SK-N-SH (cell line): Measurements from ENCODE around the gene UPK1B. TPM values are rescaled to one million over a fixed set of nuclear protein-coding genes. Genes with fewer than 3 reads are reported as not detected.

ENCODE experiments used
- CTCF ChIA-PET: fragments of 300-600, 350-600 bp; formaldehyde crosslinking; extraction: SDS; loops from one replicate; lab custom pipeline; 2021; lab: Yijun Ruan, JAX
- POLR2A ChIA-PET: fragments of 350-600 bp; sonication (Branson Sonifier 250); formaldehyde crosslinking; extraction: SDS; loops from one replicate; lab custom pipeline; 2020; ENCODE audit warnings: antibody characterized with exemption, inconsistent platforms; lab: Yijun Ruan, JAX
- DNase-seq: peaks from one replicate; pipeline ENCODE4 v3.0.0; 2012
- H2AFZ ChIP-seq: fragments of 200-600 bp; sonication (generic); 2 replicates; pipeline ENCODE4 v1.8.1; 2016; ENCODE audit warnings: antibody characterized with exemption, mild to moderate bottlenecking, low read depth
- H3F3A ChIP-seq: fragments of 200-600 bp; sonication (generic); replicated peaks from 2 replicates; pipeline ENCODE3; 2016; ENCODE audit warnings: antibody characterized with exemption, mild to moderate bottlenecking; ENCODE audit not compliant: insufficient read depth
- H3K27ac ChIP-seq, 2 experiments: fragments of 200-500 bp in 1 of 2; fragments of 200-600 bp in 1 of 2; sonication (Bioruptor generic) in 1 of 2; sonication (generic), shearing (Covaris generic) in 1 of 2; 2 replicates each; pipeline versions ENCODE4 v1.5.1 to v1.6.1; 2014 to 2016; ENCODE audit warnings: low read depth in 2 of 2, inconsistent platforms in 1 of 2, low read length in 1 of 2, mild to moderate bottlenecking in 1 of 2, mixed read lengths in 1 of 2
- H3K27me3 ChIP-seq: fragments of 200-600 bp; sonication (generic), shearing (Covaris generic); 2 replicates; pipeline ENCODE4 v1.6.1; 2016; ENCODE audit warnings: mixed run types; ENCODE audit not compliant: insufficient read depth
- H3K36me3 ChIP-seq, 2 experiments: fragments of 200-500 bp in 1 of 2; fragments of 200-600 bp in 1 of 2; sonication (Bioruptor generic) in 1 of 2; sonication (generic) in 1 of 2; replicated peaks in 1 of 2; 2 replicates each; pipeline versions ENCODE3 to v1.5.1; 2014 to 2016; ENCODE audit warnings: low read length in 1 of 2, mild to moderate bottlenecking in 1 of 2; ENCODE audit not compliant: insufficient read depth in 2 of 2, control insufficient read depth in 1 of 2
- H3K4me1 ChIP-seq, 2 experiments: fragments of 200-500 bp in 1 of 2; fragments of 200-600 bp in 1 of 2; sonication (Bioruptor generic) in 1 of 2; sonication (generic), shearing (Covaris generic) in 1 of 2; 2 replicates each; pipeline versions ENCODE4 v1.5.1 to v1.6.1; 2014 to 2016; ENCODE audit warnings: low read depth in 1 of 2, low read length in 1 of 2, mixed run types in 1 of 2; ENCODE audit not compliant: insufficient read depth in 2 of 2, control insufficient read depth in 1 of 2
- H3K4me2 ChIP-seq: fragments of 200-600 bp; sonication (generic), shearing (Covaris generic); 2 replicates; pipeline ENCODE4 v1.6.1; 2017; ENCODE audit warnings: mixed run types
- H3K4me3 ChIP-seq, 2 experiments: fragments of 200-500 bp in 1 of 2; fragments of 200-600 bp in 1 of 2; sonication (Bioruptor generic) in 1 of 2; sonication (generic), shearing (Covaris generic) in 1 of 2; 2 replicates each; pipeline versions ENCODE4 v1.5.1 to v1.8.1; 2014 to 2016; ENCODE audit warnings: low read depth in 2 of 2, inconsistent platforms in 1 of 2, low read length in 1 of 2, mild to moderate bottlenecking in 1 of 2, mixed read lengths in 1 of 2, moderate library complexity in 1 of 2
- H3K79me2 ChIP-seq: fragments of 200-600 bp; sonication (generic); 2 replicates; pipeline ENCODE4 v1.8.1; 2017; ENCODE audit warnings: mild to moderate bottlenecking; ENCODE audit not compliant: insufficient read depth
- H3K9ac ChIP-seq: fragments of 200-600 bp; sonication (generic); 2 replicates; pipeline ENCODE4 v1.6.1; 2017; ENCODE audit warnings: mixed run types
- H3K9me2 ChIP-seq: fragments of 200-600 bp; sonication (generic); 2 replicates; pipeline ENCODE4 v1.6.1; 2017; ENCODE audit warnings: mixed run types
- H3K9me3 ChIP-seq: fragments of 200-600 bp; sonication (generic); 2 replicates; pipeline ENCODE4 v1.6.1; 2017; ENCODE audit warnings: mixed run types, mild to moderate bottlenecking, moderate library complexity
- H4K20me1 ChIP-seq: fragments of 200-600 bp; sonication (generic); 2 replicates; pipeline ENCODE4 v1.6.1; 2017; ENCODE audit warnings: mild to moderate bottlenecking, mixed run types; ENCODE audit not compliant: insufficient read depth
- ELF1 ChIP-seq: IDR thresholded peaks from 2 replicates; pipeline ENCODE4 v1.4.0; 2012
- EP300 ChIP-seq, 2 experiments: IDR thresholded peaks; 2 replicates each; pipeline versions ENCODE4 v1.4.0 to v1.6.1; 2012; ENCODE audit warnings: borderline replicate concordance in 1 of 2, low read depth in 1 of 2, low read length in 1 of 2
- FOSL2 ChIP-seq: IDR thresholded peaks from 2 replicates; pipeline ENCODE4 v1.4.0; 2012; ENCODE audit warnings: low read depth, mild to moderate bottlenecking, moderate library complexity, borderline replicate concordance
- FOXM1 ChIP-seq: IDR thresholded peaks from 2 replicates; pipeline ENCODE4 v1.4.0; 2012; ENCODE audit warnings: low read depth, mild to moderate bottlenecking
- POLR2AphosphoS5 ChIP-seq: IDR thresholded peaks from 2 replicates; pipeline ENCODE4 v1.6.1; 2012; ENCODE audit warnings: low read depth, low read length
- RAD21 ChIP-seq: IDR thresholded peaks from 2 replicates; pipeline ENCODE4 v1.6.1; 2012; ENCODE audit warnings: mild to moderate bottlenecking, low read length
- RXRA ChIP-seq: IDR thresholded peaks from 2 replicates; pipeline ENCODE4 v1.4.0; 2012; ENCODE audit warnings: low read depth, mild to moderate bottlenecking, borderline replicate concordance
- SMC3 ChIP-seq: IDR thresholded peaks from 2 replicates; pipeline ENCODE4 v1.6.1; 2012; ENCODE audit warnings: low read depth, low read length, improper control_type of control experiment
- TAF1 ChIP-seq: IDR thresholded peaks from 2 replicates; pipeline ENCODE4 v1.6.1; 2012; ENCODE audit warnings: low read depth, mild to moderate bottlenecking, low read length, moderate library complexity, borderline replicate concordance
- TCF12 ChIP-seq: IDR thresholded peaks from 2 replicates; pipeline ENCODE4 v1.4.0; 2012
- YY1 ChIP-seq: IDR thresholded peaks from 2 replicates; pipeline ENCODE4 v1.4.0; 2012; ENCODE audit warnings: low read depth, mild to moderate bottlenecking
- WGBS: methylation state at CpG from one replicate; pipeline ENCODE4 v1.1.6; 2017; ENCODE audit warnings: low lambda C conversion rate; 5-methylcytosine and 5-hydroxymethylcytosine counted together
- polyA plus RNA-seq, 3 experiments: library from polyadenylated mRNA; depleted of rRNA; stranded (reverse); fragments of >200 nt; gene quantifications; 2 replicates each; pipeline ENCODE4 v1.2.3, GENCODE V29; 2012
- TF ChIP-seq, protein P1 (sequence below): fragments of 150-350 bp; IDR thresholded peaks from 2 replicates; pipeline ENCODE4 v1.6.1; 2017; ENCODE audit warnings: antibody characterized with exemption, low read length, low read depth, borderline replicate concordance
- TF ChIP-seq, protein P2 (sequence below): fragments of 150-350 bp; IDR thresholded peaks from 2 replicates; pipeline ENCODE4 v1.6.1; 2016; ENCODE audit warnings: mild to moderate bottlenecking, low read depth, low read length

The UPK1B gene
- polyA plus RNA-seq, 1 of the 3 experiments (the other 2 are of a cell fraction), result not detected

DNA sequence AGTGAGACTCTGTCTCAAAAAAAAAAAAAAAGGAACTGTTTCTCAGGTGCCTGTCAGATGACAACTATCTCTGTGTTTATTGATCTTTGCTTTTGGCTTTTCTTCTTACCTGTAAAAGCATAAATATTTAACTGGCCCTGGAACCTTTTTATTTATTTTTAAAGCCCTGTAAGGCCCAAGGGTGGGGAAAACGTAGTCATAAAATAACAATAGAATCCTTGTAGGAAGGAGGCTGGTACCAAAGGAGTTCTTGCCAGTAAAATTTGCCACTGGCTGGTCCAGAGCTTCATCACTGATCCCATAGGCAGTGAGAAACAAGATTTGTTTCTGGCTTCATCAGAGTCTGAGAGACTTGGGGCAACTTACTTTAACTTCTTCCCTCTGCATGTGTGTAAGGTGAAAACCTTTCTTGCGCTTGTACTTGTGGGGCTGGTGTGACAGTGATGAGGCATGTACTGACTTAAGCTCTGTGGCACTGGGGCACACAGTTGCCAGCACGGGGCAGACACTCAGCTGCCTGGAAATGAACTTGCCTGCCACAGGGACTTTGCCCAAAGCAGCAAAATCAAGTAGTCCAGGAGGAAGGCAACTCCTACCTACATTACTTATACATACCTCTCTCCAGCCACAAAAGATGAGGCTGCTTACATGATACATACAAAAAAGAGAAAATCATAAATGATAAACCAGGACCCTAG is 47.7 kb downstream of the UPK1B start:
- 77% methylated on average over 3 of the region's 3 CpGs for WGBS

DNA sequence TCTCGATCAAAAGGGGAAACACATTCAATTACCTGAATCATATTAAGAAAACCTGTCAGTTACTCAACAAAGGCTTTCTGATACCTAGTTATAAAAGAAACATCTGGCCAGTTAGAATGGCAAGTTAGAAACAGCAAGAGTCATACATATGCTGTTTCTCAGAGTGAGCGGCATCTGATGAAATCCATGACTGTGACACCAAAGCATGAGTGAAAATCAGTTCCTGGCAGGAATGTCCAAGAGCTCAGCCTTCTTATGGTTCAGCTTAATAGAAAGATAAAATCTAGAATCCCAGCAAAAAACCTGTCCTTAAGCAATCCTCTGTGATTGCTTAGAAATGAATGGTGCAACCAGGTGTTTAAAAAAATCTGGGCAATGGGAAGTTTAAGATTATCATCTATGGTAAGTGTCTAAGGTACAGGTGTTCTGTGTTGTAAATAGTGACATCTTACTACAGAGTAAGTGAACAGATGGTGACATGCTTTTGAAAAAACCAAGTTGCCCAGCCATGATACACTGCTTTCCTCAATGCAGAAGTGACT is 48.5 kb downstream of the UPK1B start:
- H3F3A ChIP-seq, result no peaks in the 10 kb centered on the region
- H3K9me2 ChIP-seq, result no peaks in the 10 kb centered on the region
- H3K36me3 ChIP-seq, result peaks cover 28 to 76% of the 10 kb centered on the region in 2 experiments
- no peak overlapping the region for H3K4me2 ChIP-seq
- TF ChIP-seq POLR2AphosphoS5, result no peak
- TF ChIP-seq, protein P1, sequence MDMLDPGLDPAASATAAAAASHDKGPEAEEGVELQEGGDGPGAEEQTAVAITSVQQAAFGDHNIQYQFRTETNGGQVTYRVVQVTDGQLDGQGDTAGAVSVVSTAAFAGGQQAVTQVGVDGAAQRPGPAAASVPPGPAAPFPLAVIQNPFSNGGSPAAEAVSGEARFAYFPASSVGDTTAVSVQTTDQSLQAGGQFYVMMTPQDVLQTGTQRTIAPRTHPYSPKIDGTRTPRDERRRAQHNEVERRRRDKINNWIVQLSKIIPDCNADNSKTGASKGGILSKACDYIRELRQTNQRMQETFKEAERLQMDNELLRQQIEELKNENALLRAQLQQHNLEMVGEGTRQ, result no peak
- no peak for TF ChIP-seq ELF1
- no peak for TF ChIP-seq YY1
- TF ChIP-seq TCF12, result no peak
- TF ChIP-seq RXRA, result no peak
- no peak for TF ChIP-seq EP300 (IDR thresholded peaks at IDR 0.05; ENCODE audit: borderline replicate concordance in 1 of 2, low read depth in 1 of 2, low read length in 1 of 2)
- no peak for TF ChIP-seq RAD21
- no peak for TF ChIP-seq FOSL2
- no peak for TF ChIP-seq SMC3
- no peak for TF ChIP-seq TAF1
- TF ChIP-seq FOXM1, result no peak
- no peak overlapping the region for H3K9ac ChIP-seq
- H2AFZ ChIP-seq, result no peak overlapping the region
- ChIA-PET CTCF (no interaction called here), POLR2A (no interaction called here)
- H3K9me3 ChIP-seq, result no peaks in the 10 kb centered on the region
- 98% methylated on average over 2 of the region's 2 CpGs for WGBS
- no peak for DNase-seq
- H3K27ac ChIP-seq, result no peak overlapping the region
- H3K4me3 ChIP-seq, result no peak overlapping the region
- no peaks in the 10 kb centered on the region; a peak in 1 of 4 replicates for H3K4me1 ChIP-seq
- H3K79me2 ChIP-seq, result no peaks in the 10 kb centered on the region
- no peaks in the 10 kb centered on the region for H4K20me1 ChIP-seq
- no peaks in the 10 kb centered on the region for H3K27me3 ChIP-seq

More for the DNA sequence above, 47.7 kb downstream of the UPK1B start:
- Histone ChIP-seq H3K4me2 (no peak overlapping the region), H3K36me3 (peaks cover 35 to 75% of the 10 kb centered on the region in 2 experiments), H3K79me2 (no peaks in the 10 kb centered on the region), H3K9ac (no peak overlapping the region), H3K4me1 (no peaks in the 10 kb centered on the region; a peak in 1 of 4 replicates), H4K20me1 (no peaks in the 10 kb centered on the region), H3K27me3 (no peaks in the 10 kb centered on the region), H3K4me3 (no peak overlapping the region), H3K27ac (no peak overlapping the region), H2AFZ (no peak overlapping the region), H3F3A (no peaks in the 10 kb centered on the region), H3K9me3 (no peaks in the 10 kb centered on the region), H3K9me2 (no peaks in the 10 kb centered on the region)
- DNase-seq, result no peak
- TF ChIP-seq, protein P2, sequence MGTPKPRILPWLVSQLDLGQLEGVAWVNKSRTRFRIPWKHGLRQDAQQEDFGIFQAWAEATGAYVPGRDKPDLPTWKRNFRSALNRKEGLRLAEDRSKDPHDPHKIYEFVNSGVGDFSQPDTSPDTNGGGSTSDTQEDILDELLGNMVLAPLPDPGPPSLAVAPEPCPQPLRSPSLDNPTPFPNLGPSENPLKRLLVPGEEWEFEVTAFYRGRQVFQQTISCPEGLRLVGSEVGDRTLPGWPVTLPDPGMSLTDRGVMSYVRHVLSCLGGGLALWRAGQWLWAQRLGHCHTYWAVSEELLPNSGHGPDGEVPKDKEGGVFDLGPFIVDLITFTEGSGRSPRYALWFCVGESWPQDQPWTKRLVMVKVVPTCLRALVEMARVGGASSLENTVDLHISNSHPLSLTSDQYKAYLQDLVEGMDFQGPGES, result no peak
- CTCF ChIA-PET, result no interaction called here
- POLR2A ChIA-PET, result no interaction called here
